Raji (cell line): ENCODE measurements around the gene CRYBG2.
"Not testable (repeated sequence)": the region's sequence is repeated elsewhere in the genome, so short reads cannot be mapped to it uniquely, and the experiment has no call there.

Experiments
- POLR2A ChIP-seq: IDR thresholded peaks from 2 replicates; pipeline ENCODE4 v1.6.1; 2011; ENCODE audit warnings: low read depth, low read length, control low read depth; ENCODE audit not compliant: insufficient read depth

The CRYBG2 gene

GRCh38 chr1:26375081-26375480 lies 21.2 kb upstream of the CRYBG2 start:
- TF ChIP-seq POLR2A, result no peak

GRCh38 chr1:26373789-26374188 lies 19.9 kb upstream of the CRYBG2 start:
- TF ChIP-seq POLR2A, result no peak

DNA sequence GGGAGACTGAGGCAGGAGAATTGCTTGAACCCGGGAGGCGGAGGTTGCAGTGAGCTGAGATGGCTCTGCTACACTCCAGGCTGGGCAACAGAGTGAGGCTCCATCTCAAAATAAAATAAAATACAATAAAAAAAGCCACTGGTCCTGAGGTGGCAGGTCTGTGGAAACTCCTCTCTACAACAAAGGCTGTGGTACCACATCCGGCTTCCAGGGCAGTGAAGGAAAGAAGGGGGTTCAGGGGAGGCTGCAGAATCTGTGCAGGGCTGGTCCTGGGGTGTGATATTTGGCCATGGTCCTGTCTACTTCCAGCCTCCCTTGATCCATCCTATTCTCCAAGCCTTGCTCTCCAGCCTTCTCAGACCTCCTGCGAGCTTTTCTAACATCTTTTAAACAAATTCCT lies 19.4 kb upstream of the CRYBG2 start:
- no peak for TF ChIP-seq POLR2A

- TF ChIP-seq POLR2A, result not testable (repeated sequence)
Observed at GRCh38 chr1:26372611-26373010, 18.7 kb upstream of the CRYBG2 start, which contains the start of gene ZNF683. Gene ZNF683, minus strand, starts transcription at chr1:26372750. Its CDS starts 4,179 bp downstream, at chr1:26368571.

DNA sequence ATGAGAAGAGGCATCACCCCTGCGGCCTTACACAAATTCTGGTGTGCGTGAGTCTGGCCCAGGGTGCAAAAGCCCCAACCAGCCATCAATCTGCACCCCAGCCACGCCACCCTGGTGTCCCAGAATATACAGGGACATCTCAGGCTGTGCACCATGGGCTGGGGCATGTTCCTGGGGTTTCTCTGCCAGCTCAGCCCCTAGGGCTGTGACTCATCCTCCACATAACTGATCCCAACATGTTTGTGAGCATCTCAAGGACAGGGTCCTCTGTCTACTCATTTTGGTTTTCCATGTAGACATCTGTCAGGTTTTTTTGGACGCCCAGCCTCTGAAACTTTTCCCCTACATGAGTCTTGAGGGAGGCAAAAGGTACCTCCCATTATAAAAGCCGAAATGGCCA lies 18.1 kb upstream of the CRYBG2 start:
- no peak for TF ChIP-seq POLR2A

GRCh38 chr1:26370591-26371382 lies 16.9 kb upstream of the CRYBG2 start:
- TF ChIP-seq POLR2A, result no peak

DNA sequence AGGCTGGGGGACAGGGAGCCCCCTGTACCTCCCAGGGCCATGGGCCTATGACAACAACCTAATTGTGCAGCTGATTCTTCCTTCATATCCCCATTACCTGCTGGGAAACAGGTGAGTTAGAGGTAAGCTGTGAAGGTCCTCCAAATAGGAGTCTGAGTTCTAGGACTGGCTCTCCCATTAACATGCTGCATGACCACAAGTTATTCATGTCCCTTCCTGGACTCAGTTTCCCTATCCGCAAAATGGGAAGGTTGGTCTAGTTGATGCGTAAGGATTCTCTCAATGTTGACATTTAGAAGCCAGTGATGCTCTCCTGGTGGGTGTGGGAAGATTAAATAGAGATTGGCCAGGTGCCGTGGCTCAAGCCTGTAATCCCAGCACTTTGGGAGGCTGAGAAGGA lies 14.6 kb upstream of the CRYBG2 start:
- TF ChIP-seq POLR2A, result no peak

DNA sequence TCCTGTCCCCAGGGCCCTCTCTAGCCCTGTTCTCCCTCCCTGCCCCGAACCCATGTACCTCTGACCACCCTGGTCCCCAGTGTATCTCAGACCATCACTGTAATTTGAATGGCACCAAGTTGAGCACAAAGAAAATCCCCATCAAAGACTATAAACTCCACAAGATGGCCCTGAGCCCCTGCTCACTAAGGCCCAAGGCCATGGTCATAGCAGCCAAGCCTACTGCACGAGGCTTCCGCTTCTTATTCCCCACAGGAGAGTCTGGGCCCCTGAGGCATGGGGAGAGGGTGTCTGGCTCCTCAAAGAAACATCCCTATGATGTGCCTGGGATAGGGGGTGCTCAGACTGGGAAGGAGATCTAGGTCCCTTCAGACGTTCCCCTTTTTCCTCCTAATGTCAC lies 14.1 kb upstream of the CRYBG2 start:
- no peak for TF ChIP-seq POLR2A

DNA sequence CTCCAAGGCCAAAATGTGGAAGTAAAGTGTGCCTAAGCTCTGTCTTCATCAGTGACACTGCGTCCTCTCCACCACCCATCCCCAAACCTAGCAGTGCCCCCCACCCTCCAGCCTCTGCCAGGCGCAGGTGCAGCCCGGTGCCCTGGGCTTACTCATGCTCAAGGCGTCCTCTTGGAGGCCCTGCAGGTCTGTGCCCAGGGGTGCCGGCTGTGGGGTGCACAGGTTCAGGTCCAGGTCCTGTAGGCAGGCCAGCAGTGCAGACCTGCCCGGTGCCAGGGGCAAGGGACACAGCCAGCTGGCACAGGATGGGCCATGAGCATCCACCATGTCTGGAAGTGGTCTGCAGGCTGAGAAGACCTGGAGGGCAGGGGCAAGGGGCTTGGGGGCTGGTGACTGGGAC lies 13.5 kb upstream of the CRYBG2 start:
- TF ChIP-seq POLR2A, result no peak

DNA sequence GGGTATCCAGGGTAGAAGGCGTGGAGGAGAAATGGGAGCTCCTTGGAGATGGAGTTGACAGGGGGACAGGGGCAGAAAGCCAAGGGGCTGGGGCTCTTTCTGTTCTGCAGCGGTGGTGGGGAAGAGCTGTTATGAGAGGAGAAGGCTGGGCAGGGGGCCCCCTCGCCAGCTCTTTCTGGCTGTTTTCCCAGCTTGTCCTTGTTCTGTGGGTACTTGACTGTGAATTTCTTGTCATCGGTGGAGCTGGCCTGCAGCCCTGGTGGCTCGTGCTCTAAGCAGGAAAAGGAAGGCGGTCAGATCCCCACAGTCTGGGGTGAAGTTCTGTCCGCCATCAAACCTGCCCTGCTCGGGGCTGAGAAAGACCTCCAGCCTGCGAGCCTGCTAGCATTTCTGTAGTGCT lies 11.0 kb upstream of the CRYBG2 start:
- TF ChIP-seq POLR2A, result no peak

DNA sequence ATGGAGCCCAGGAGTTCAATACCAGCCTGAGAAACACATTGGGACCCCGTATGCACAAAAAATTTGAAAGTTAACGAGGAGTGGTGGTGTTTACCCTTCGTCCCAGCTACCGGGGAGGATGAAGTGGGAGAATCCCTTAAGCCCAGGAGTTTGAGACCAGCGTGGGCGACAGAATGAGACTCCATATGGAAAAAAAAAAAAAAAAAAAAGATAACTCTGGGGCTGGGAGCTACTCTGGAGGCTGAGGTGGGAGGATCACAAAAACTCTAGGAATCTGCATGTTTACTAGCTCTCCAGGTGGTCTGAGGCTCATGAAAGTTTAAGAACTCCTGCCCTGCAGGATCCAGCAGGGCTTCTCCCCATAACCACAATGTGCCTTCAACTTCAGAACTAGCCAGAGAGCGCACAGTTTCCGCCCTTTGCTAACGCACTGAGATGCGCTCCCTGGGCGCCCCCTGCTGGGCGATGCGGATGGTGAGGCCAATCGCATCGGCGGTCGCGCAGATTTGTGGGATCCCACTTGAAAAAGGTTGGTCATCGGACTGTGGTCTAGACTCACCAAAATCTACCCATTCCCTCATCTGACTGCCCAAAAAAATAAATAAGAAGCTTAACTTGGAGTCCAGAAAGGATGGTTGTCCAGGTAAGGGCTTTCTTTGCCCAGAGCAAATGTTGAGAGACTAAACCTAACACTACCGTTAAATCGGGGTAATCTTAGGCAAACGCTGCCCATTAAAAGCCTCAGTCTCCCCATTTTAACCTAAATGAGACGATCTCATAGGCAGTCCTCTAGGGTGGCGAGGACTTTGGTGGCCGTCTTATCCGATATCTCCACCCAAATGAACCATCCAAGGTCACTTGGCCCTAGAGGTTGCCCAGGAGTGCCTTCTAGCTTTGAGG lies 9.9 kb upstream of the CRYBG2 start:
- TF ChIP-seq POLR2A, result no peak

DNA sequence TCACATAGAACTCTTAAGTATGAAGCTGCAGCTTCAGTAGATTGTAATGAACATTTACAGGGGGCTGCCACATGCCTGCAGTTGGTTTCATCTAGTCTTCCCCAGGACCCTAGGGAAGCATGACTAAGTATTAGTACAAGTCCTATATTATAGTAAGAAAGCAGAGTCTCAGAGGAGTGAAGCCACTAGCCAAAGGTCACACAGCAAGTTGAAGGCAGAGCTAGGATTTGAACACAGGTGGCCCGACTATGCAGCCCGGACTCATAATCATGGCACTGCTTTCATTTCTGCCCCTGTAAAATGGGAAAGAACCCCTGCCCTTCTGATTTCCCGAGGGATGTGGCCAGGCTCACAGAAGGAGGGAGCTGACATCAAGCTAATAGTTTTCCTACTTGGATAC lies 8.4 kb upstream of the CRYBG2 start:
- TF ChIP-seq POLR2A, result no peak

DNA sequence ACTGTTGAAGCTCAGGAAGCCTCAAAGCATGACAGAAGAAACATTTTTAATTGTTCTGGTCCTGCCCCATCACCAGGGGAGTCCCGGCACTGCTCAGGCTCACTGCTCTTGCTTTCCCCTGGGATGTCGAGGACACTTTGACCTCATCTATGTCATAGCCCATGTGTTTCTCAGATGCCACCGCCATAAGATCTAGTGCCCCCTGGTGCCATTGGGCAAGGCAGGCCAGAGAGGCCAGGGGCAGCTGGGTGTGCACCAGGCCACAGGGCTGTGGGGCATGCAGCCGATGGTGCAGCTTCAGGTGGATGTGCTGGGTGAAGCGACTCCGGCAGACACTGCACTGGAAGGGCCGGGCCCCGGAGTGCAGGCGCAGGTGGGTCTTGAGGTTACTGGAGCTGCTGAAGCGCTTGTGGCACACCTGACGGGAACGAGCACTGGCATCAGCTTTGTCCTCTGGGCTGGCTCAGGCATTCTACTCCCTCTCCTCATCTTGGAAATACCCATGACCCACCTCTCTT lies 7.7 kb upstream of the CRYBG2 start:
- no peak for TF ChIP-seq POLR2A

- TF ChIP-seq POLR2A, result no peak
Observed at GRCh38 chr1:26360807-26361604, 7.1 kb upstream of the CRYBG2 start.
